Measurements from ENCODE around the gene KEL. TPM values are rescaled to one million over a fixed set of nuclear protein-coding genes. Genes with fewer than 3 reads are reported as not detected.

KEL gene
- polyA plus RNA-seq, 3 donors: 1.6 to 4.8 (median 3.7) TPM

DNA sequence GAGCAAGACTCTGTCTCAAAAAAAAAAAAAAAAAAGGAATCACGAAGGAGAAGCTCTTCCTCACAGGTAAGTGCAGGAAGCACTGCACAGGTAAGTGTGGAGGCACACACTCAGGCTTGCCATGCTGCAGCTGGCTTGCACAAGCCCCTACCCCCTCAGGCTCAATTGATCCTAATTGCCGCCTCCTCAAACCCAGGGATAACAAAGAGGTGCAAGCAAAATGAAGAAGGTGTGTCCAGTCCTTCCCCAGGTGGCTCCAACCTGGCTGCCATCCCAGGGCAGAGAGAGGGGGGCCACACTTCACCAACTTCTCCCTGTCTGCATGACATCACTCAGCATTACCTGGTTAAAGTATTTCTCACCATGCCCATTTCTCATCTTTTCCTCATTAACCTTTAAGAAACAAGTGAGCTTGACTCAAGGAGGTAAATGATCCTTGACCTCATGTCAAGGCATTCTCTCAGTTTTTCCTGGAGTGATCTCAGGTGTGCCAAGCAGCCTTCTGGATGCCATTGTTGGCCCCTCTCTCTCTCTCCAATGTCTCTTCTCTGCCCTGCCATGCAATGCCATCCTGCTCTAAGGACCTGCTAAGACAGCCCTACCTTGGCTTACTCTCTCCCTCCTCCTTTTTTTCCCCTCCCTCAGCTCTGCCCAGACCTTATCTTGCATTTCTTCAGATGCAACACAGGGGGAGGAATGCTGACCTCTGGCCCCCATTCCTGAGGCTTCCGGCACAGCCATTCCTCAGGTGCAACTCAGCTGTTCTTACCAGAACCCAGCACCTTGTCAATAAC, 63.6 kb downstream of the KEL start:
- no peak for DNase-seq

DNA sequence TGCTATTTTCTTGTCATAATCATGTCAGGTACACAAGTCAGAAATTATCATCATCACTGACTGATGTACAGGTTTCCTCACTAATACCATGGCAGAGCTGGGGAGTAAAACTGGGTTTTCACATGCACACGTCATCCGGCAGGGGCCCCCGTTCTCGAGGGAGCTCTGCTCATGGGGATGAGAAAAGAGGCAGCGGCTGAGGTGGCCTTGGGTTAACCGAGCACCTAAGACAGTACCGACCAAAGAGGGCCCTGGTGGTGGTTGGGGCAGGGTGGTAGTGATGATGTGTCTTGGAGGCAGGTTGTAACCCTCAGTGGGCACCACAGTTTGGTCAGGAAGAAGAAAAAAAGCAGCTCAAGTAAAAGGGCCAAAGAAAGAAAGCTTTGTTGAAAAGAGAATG, 64.5 kb downstream of the KEL start:
- DNase-seq: no peak

- no peak for DNase-seq
Observed at GRCh38 chr7:142896741-142897379, 65.3 kb downstream of the KEL start.

GRCh38 chr7:142896151-142896550, 66.0 kb downstream of the KEL start:
- DNase-seq: no peak

- no peak for DNase-seq
Observed at GRCh38 chr7:142894985-142895593, 67.1 kb downstream of the KEL start.

DNA sequence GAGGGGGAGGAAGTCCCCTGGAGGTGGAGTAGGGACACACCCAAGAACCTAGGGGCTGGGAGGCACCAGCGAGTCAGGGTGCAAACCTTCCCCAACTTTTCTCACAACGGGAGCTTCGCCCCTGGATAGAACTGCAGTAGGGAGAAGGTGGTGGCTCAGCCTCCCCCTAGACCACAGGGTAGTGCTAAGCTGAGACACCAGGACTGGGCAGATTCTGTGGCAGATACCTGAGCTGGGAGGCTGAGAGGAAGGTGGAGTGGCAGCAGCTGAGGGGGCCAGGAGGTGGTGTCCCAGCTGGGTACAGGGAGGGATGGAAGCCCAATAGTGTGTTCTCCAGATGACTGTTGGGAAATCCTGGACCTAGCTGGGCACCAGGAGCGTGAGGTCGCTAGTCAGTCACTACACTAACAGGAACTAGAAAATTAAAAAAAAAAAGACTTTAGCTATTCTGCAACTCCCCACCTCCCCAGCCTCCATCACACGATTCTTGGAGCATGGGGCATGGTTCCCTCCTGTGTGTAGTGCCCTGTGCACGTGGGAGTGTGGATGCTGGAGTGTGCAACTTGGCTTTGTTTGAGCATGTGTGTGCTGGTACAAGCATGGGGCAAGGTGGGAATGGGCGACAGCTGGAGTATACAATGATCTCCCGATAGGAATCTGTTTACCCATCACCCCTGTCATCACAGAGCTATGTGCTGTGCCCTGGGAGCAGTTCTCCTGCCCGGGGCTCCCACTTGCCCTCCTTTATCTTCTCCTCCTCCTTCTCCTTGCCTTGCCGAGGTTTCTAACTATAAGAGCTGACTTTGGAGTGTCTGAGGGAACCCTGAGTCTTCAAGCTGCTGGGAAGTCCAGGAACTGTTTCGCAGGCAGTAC, 67.8 kb downstream of the KEL start:
- no peak for DNase-seq

DNA sequence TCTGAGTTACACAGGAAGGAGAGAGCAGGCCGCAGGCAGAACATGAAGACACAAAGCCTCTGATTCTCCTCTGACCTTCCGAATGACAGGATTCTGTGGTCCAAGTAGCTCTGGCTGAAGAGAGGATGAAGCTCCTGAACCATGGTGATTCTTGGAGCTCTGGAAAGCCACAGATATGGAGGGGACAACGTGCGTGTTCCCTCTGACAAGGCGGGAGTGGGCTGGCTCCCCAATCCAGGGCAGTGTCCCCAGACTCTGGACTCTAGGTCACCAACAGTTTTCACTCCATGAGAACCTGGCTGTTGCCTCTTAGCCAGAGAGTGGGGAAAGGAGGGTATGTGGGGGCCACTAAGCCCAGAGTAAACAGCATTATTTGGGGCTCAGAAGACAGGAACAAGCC, 69.2 kb downstream of the KEL start:
- DNase-seq: no peak

DNA sequence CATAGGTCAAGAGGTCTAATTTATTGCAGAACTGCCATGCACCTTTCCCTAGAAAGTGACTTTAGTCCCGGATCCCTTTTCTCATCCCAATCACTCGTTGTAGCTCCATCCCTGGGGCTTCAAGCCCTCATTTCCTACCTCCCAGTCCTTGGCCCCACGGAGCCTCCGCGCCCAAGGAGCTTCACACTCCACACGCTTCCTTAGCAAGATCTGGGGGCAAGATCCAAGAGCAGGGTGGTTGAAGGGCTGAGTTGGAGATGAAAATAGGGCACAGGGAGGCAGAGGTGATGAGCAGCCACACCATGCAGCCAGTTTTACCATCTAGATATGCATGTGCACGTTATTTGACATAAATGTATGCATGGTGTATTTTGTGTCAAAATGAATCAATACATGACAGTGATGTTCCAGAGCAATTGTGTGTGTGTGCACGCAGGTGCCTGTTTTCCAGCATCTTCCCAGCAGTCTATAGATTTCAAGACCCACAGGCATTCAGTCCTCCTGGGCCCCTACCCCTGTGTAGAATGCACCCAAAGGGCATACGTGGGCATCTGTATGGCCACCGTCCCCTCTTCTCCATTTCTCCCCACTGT, 70.6 kb downstream of the KEL start:
- no peak for DNase-seq

Other genes starting within 250 kb of the KEL start
- not detected for gene PRSS1, start 212.9 kb downstream of the KEL start, polyA plus RNA-seq (ENCODE audit: insufficient read length in 3 of 3)
- gene PRSS2, start 191.4 kb downstream of the KEL start, polyA plus RNA-seq (ENCODE audit: insufficient read length in 3 of 3): not detected
- gene EPHB6, start 107.3 kb downstream of the KEL start, polyA plus RNA-seq (ENCODE audit: insufficient read length in 3 of 3): 10 to 100 TPM; 21.3 to 27.8 (median 24.5) TPM
- gene TRPV6, start 76.6 kb downstream of the KEL start, polyA plus RNA-seq (ENCODE audit: insufficient read length in 3 of 3): 10 to 100 TPM; 11.2 to 16.9 (median 14.1) TPM
- gene TRPV5, start 28.6 kb downstream of the KEL start, polyA plus RNA-seq (ENCODE audit: insufficient read length in 3 of 3): 1 to 10 TPM in 2 of 3 donors, under 1 TPM in 1; 0.56 to 1.7 (median 1.6) TPM
- gene LLCFC1, start 22.9 kb downstream of the KEL start, polyA plus RNA-seq (ENCODE audit: insufficient read length in 3 of 3): 1 to 10 TPM in 1 of 3 donors, under 1 TPM in 2; 0.40 to 1.0 (median 0.61) TPM
- not detected for gene OR9A2, start 64.8 kb upstream of the KEL start, polyA plus RNA-seq (ENCODE audit: insufficient read length in 3 of 3)
- not detected for gene OR6V1, start 90.0 kb upstream of the KEL start, polyA plus RNA-seq (ENCODE audit: insufficient read length in 3 of 3)
- not detected for gene PIP, start 169.7 kb upstream of the KEL start, polyA plus RNA-seq (ENCODE audit: insufficient read length in 3 of 3)
- gene TAS2R39, start 221.1 kb upstream of the KEL start, polyA plus RNA-seq (ENCODE audit: insufficient read length in 3 of 3): not detected